Measurements from ENCODE around the gene SSRP1.

The SSRP1 gene

GRCh38 chr11:57356268-57356667 lies 20.6 kb upstream of the SSRP1 start:
- Histone ChIP-seq H3K79me2 (ENCODE audit: insufficient read depth, low read length) (no peaks in the 10 kb centered on the region), H3K9me3 (ENCODE audit: insufficient read depth, low read length, severe bottlenecking) (no peaks in the 10 kb centered on the region), H3K36me3 (ENCODE audit: insufficient read depth, low read length) (no peaks in the 10 kb centered on the region), H2AFZ (ENCODE audit: low read depth, low read length) (no peak overlapping the region), H4K20me1 (ENCODE audit: insufficient read depth, low read length) (no peaks in the 10 kb centered on the region), H3K27ac (ENCODE audit: low read length) (no peak overlapping the region), H3K27me3 (ENCODE audit: insufficient read depth, low read length, poor library complexity) (peaks cover 25% of the 10 kb centered on the region), H3K9ac (ENCODE audit: low read depth, low read length) (no peak overlapping the region), H3K4me1 (ENCODE audit: insufficient read depth, low read length) (no peaks in the 10 kb centered on the region), H3K4me3 (ENCODE audit: low read depth in 1 of 2, low read length in 2 of 2) (no peak overlapping the region), H3K4me2 (ENCODE audit: insufficient read depth, low read length) (no peak overlapping the region)
- DNase-seq (no peak), ATAC-seq (ENCODE audit: insufficient read depth, low read depth) (no peak)
- no peak for TF ChIP-seq CTCF (IDR thresholded peaks at IDR 0.05; ENCODE audit: borderline replicate concordance, extremely low read depth, low read length, poor library complexity, severe bottlenecking)
- TF ChIP-seq EZH2 (IDR thresholded peaks at IDR 0.05; ENCODE audit: borderline replicate concordance, low read depth, low read length, severe bottlenecking) = no peak

GRCh38 chr11:57354699-57355098 lies 19.0 kb upstream of the SSRP1 start:
- Histone ChIP-seq H2AFZ (ENCODE audit: low read depth, low read length) (no peak overlapping the region), H3K36me3 (ENCODE audit: insufficient read depth, low read length) (no peaks in the 10 kb centered on the region), H3K4me3 (ENCODE audit: low read depth in 1 of 2, low read length in 2 of 2) (no peak overlapping the region), H3K9me3 (ENCODE audit: insufficient read depth, low read length, severe bottlenecking) (no peaks in the 10 kb centered on the region), H3K27ac (ENCODE audit: low read length) (no peak overlapping the region), H3K27me3 (ENCODE audit: insufficient read depth, low read length, poor library complexity) (peaks cover 25% of the 10 kb centered on the region), H3K4me2 (ENCODE audit: insufficient read depth, low read length) (no peak overlapping the region), H3K9ac (ENCODE audit: low read depth, low read length) (no peak overlapping the region), H3K4me1 (ENCODE audit: insufficient read depth, low read length) (0 out of 2 replicates have a peak, but pooled peaks cover under 1% of the 10 kb centered on the region), H3K79me2 (ENCODE audit: insufficient read depth, low read length) (no peaks in the 10 kb centered on the region), H4K20me1 (ENCODE audit: insufficient read depth, low read length) (no peaks in the 10 kb centered on the region)
- ATAC-seq (ENCODE audit: insufficient read depth, low read depth) (no peak), DNase-seq (no peak)
- TF ChIP-seq CTCF (IDR thresholded peaks at IDR 0.05; ENCODE audit: borderline replicate concordance, extremely low read depth, low read length, poor library complexity, severe bottlenecking) (no peak), EZH2 (IDR thresholded peaks at IDR 0.05; ENCODE audit: borderline replicate concordance, low read depth, low read length, severe bottlenecking) (no peak)

GRCh38 chr11:57353852-57354251 lies 18.2 kb upstream of the SSRP1 start:
- H3K27me3 ChIP-seq (ENCODE audit: insufficient read depth, low read length, poor library complexity) = peaks cover 20% of the 10 kb centered on the region
- H3K4me1 ChIP-seq (ENCODE audit: insufficient read depth, low read length) = 0 out of 2 replicates have a peak, but pooled peaks cover 2% of the 10 kb centered on the region
- no peak overlapping the region for H3K4me3 ChIP-seq (ENCODE audit: low read depth in 1 of 2, low read length in 2 of 2)
- H3K4me2 ChIP-seq (ENCODE audit: insufficient read depth, low read length) = no peak overlapping the region
- no peak overlapping the region for H3K27ac ChIP-seq (ENCODE audit: low read length)
- H3K36me3 ChIP-seq (ENCODE audit: insufficient read depth, low read length) = no peaks in the 10 kb centered on the region
- TF ChIP-seq CTCF (IDR thresholded peaks at IDR 0.05; ENCODE audit: borderline replicate concordance, extremely low read depth, low read length, poor library complexity, severe bottlenecking) (no peak), EZH2 (IDR thresholded peaks at IDR 0.05; ENCODE audit: borderline replicate concordance, low read depth, low read length, severe bottlenecking) (no peak)
- no peak for ATAC-seq (ENCODE audit: insufficient read depth, low read depth)
- H4K20me1 ChIP-seq (ENCODE audit: insufficient read depth, low read length) = no peaks in the 10 kb centered on the region
- no peak for DNase-seq
- H2AFZ ChIP-seq (ENCODE audit: low read depth, low read length) = no peak overlapping the region
- no peaks in the 10 kb centered on the region for H3K9me3 ChIP-seq (ENCODE audit: insufficient read depth, low read length, severe bottlenecking)
- no peak overlapping the region for H3K9ac ChIP-seq (ENCODE audit: low read depth, low read length)
- no peaks in the 10 kb centered on the region for H3K79me2 ChIP-seq (ENCODE audit: insufficient read depth, low read length)

- no peak for TF ChIP-seq CTCF (IDR thresholded peaks at IDR 0.05; ENCODE audit: borderline replicate concordance, extremely low read depth, low read length, poor library complexity, severe bottlenecking)
- TF ChIP-seq EZH2 (IDR thresholded peaks at IDR 0.05; ENCODE audit: borderline replicate concordance, low read depth, low read length, severe bottlenecking) = no peak
- Histone ChIP-seq H3K9me3 (ENCODE audit: insufficient read depth, low read length, severe bottlenecking) (no peaks in the 10 kb centered on the region), H3K36me3 (ENCODE audit: insufficient read depth, low read length) (no peaks in the 10 kb centered on the region), H3K4me3 (ENCODE audit: low read depth in 1 of 2, low read length in 2 of 2) (no peak overlapping the region), H3K27ac (ENCODE audit: low read length) (no peak overlapping the region), H4K20me1 (ENCODE audit: insufficient read depth, low read length) (no peaks in the 10 kb centered on the region), H3K4me1 (ENCODE audit: insufficient read depth, low read length) (0 out of 2 replicates have a peak, but pooled peaks cover 2% of the 10 kb centered on the region), H3K79me2 (ENCODE audit: insufficient read depth, low read length) (no peaks in the 10 kb centered on the region), H2AFZ (ENCODE audit: low read depth, low read length) (no peak overlapping the region), H3K27me3 (ENCODE audit: insufficient read depth, low read length, poor library complexity) (peaks cover 20% of the 10 kb centered on the region), H3K9ac (ENCODE audit: low read depth, low read length) (no peak overlapping the region), H3K4me2 (ENCODE audit: insufficient read depth, low read length) (no peak overlapping the region)
- ATAC-seq (ENCODE audit: insufficient read depth, low read depth) = no peak
- DNase-seq = no peak
Measured at GRCh38 chr11:57353446-57353845, 17.8 kb upstream of the SSRP1 start.
